ENCODE measurements around the gene DYNLT3. TPM values are rescaled to one million over a fixed set of nuclear protein-coding genes. Genes with fewer than 3 reads are reported as not detected.

The DYNLT3 gene
- total and polyA plus RNA-seq, 2 experiments from 2014 or later = 43.4 to 64.3 TPM

GRCh38 chrX:37817579-37817978, 29.8 kb downstream of the DYNLT3 start:
- Histone ChIP-seq H3K9me2 (ENCODE audit: insufficient read depth) (no peaks in the 10 kb centered on the region), H4K20me1 (ENCODE audit: insufficient read depth) (no peaks in the 10 kb centered on the region), H3K4me2 (ENCODE audit: unreplicated experiment) (no peak overlapping the region), H3K36me3 (ENCODE audit: low read depth) (no peaks in the 10 kb centered on the region), H3F3A (ENCODE audit: insufficient read depth) (no peaks in the 10 kb centered on the region), H3K27me3 (replicated peaks; ENCODE audit: insufficient read depth) (no peaks in the 10 kb centered on the region; the same call in 1 of the 2 replicates), H3K4me3 (no peak overlapping the region), H3K4me1 (ENCODE audit: insufficient read depth) (no peaks in the 10 kb centered on the region), H3K27ac (no peak overlapping the region), H3K79me2 (ENCODE audit: insufficient read depth) (no peaks in the 10 kb centered on the region), H3K9ac (no peak overlapping the region), H3K9me3 (ENCODE audit: low read depth) (no peaks in the 10 kb centered on the region), H2AFZ (no peak overlapping the region)
- in situ Hi-C loops (cut with MboI) = no loop called here
- 35 to 40% methylated on average over 3 of the region's 3 CpGs for WGBS, 2 experiments (ENCODE audit: low coverage in 1 of 2, low lambda C conversion rate in 2 of 2, missing lambda C conversion rate in 2 of 2)
- no peak for TF ChIP-seq EZH2 (IDR thresholded peaks at IDR 0.05; ENCODE audit: insufficient read depth, poor library complexity, severe bottlenecking)
- no peak for DNase-seq

- H3K4me3 ChIP-seq = no peak overlapping the region
- in situ Hi-C loops (cut with MboI) = no loop called here
- DNase-seq = no peak
Observed at GRCh38 chrX:37817176-37817575, 30.2 kb downstream of the DYNLT3 start.

GRCh38 chrX:37816766-37817165, 30.6 kb downstream of the DYNLT3 start:
- Histone ChIP-seq H2AFZ (no peak overlapping the region), H3K27ac (no peak overlapping the region), H3K9ac (no peak overlapping the region), H3K4me2 (ENCODE audit: unreplicated experiment) (no peak overlapping the region), H3K79me2 (ENCODE audit: insufficient read depth) (no peaks in the 10 kb centered on the region), H3K4me1 (ENCODE audit: insufficient read depth) (no peaks in the 10 kb centered on the region), H3K4me3 (no peak overlapping the region), H3K9me2 (ENCODE audit: insufficient read depth) (no peaks in the 10 kb centered on the region), H3F3A (ENCODE audit: insufficient read depth) (no peaks in the 10 kb centered on the region), H3K27me3 (replicated peaks; ENCODE audit: insufficient read depth) (no peaks in the 10 kb centered on the region; the same call in 1 of the 2 replicates), H3K36me3 (ENCODE audit: low read depth) (no peaks in the 10 kb centered on the region), H3K9me3 (ENCODE audit: low read depth) (no peaks in the 10 kb centered on the region), H4K20me1 (ENCODE audit: insufficient read depth) (no peaks in the 10 kb centered on the region)
- WGBS, 2 experiments (ENCODE audit: low coverage in 1 of 2, low lambda C conversion rate in 2 of 2, missing lambda C conversion rate in 2 of 2) = 55 to 65% methylated on average over 4 of the region's 4 CpGs
- no peak for TF ChIP-seq EZH2 (IDR thresholded peaks at IDR 0.05; ENCODE audit: insufficient read depth, poor library complexity, severe bottlenecking)
- in situ Hi-C loops (cut with MboI) = no loop called here
- no peak for DNase-seq

More at GRCh38 chrX:37817176-37817575, 30.2 kb downstream of the DYNLT3 start:
- no peaks in the 10 kb centered on the region for H3K79me2 ChIP-seq (ENCODE audit: insufficient read depth)
- H3K36me3 ChIP-seq (ENCODE audit: low read depth) = no peaks in the 10 kb centered on the region
- no peaks in the 10 kb centered on the region for H3K9me3 ChIP-seq (ENCODE audit: low read depth)
- H3K9ac ChIP-seq = no peak overlapping the region
- H4K20me1 ChIP-seq (ENCODE audit: insufficient read depth) = no peaks in the 10 kb centered on the region
- H3K27me3 ChIP-seq (replicated peaks; ENCODE audit: insufficient read depth) = no peaks in the 10 kb centered on the region; the same call in 1 of the 2 replicates
- no peak overlapping the region for H3K4me2 ChIP-seq (ENCODE audit: unreplicated experiment)
- no peaks in the 10 kb centered on the region for H3K9me2 ChIP-seq (ENCODE audit: insufficient read depth)
- H3F3A ChIP-seq (ENCODE audit: insufficient read depth) = no peaks in the 10 kb centered on the region
- WGBS, 2 experiments (ENCODE audit: low coverage in 1 of 2, low lambda C conversion rate in 2 of 2, missing lambda C conversion rate in 2 of 2) = 76 to 86% methylated on average over 2 of the region's 2 CpGs
- H2AFZ ChIP-seq = no peak overlapping the region
- no peaks in the 10 kb centered on the region for H3K4me1 ChIP-seq (ENCODE audit: insufficient read depth)
- no peak for TF ChIP-seq EZH2 (IDR thresholded peaks at IDR 0.05; ENCODE audit: insufficient read depth, poor library complexity, severe bottlenecking)
- no peak for TF ChIP-seq EZH2phosphoT487 (IDR thresholded peaks at IDR 0.05; ENCODE audit: insufficient read depth, low read depth)
- H3K27ac ChIP-seq = no peak overlapping the region

- TF ChIP-seq EZH2 (IDR thresholded peaks at IDR 0.05; ENCODE audit: insufficient read depth, poor library complexity, severe bottlenecking) (no peak), EZH2phosphoT487 (IDR thresholded peaks at IDR 0.05; ENCODE audit: insufficient read depth, low read depth) (no peak)
- H3K9me2 ChIP-seq (ENCODE audit: insufficient read depth) = no peaks in the 10 kb centered on the region
- no peak overlapping the region for H2AFZ ChIP-seq
- H3K4me3 ChIP-seq = no peak overlapping the region
- no peaks in the 10 kb centered on the region for H3K36me3 ChIP-seq (ENCODE audit: low read depth)
- no peak overlapping the region for H3K9ac ChIP-seq
- H3K4me2 ChIP-seq (ENCODE audit: unreplicated experiment) = no peak overlapping the region
- WGBS, 2 experiments (ENCODE audit: low coverage in 1 of 2, low lambda C conversion rate in 2 of 2, missing lambda C conversion rate in 2 of 2) = 26 to 40% methylated on average over 5 of the region's 5 CpGs
- H3K79me2 ChIP-seq (ENCODE audit: insufficient read depth) = no peaks in the 10 kb centered on the region
- no peak for DNase-seq
- H3K27me3 ChIP-seq (replicated peaks; ENCODE audit: insufficient read depth) = no peaks in the 10 kb centered on the region; the same call in 1 of the 2 replicates
- no peaks in the 10 kb centered on the region for H4K20me1 ChIP-seq (ENCODE audit: insufficient read depth)
- no peaks in the 10 kb centered on the region for H3K9me3 ChIP-seq (ENCODE audit: low read depth)
- no peak overlapping the region for H3K27ac ChIP-seq
- in situ Hi-C loops (cut with MboI) = no loop called here
- no peaks in the 10 kb centered on the region for H3K4me1 ChIP-seq (ENCODE audit: insufficient read depth)
- no peaks in the 10 kb centered on the region for H3F3A ChIP-seq (ENCODE audit: insufficient read depth)
Observed at GRCh38 chrX:37815366-37815765, 32.0 kb downstream of the DYNLT3 start.

GRCh38 chrX:37813570-37813969, 33.8 kb downstream of the DYNLT3 start:
- H3K27ac ChIP-seq = no peak overlapping the region
- no peaks in the 10 kb centered on the region for H3F3A ChIP-seq (ENCODE audit: insufficient read depth)
- DNase-seq = no peak
- WGBS, 2 experiments (ENCODE audit: low coverage in 1 of 2, low lambda C conversion rate in 2 of 2, missing lambda C conversion rate in 2 of 2) = 64 to 74% methylated on average over 4 of the region's 4 CpGs
- H3K4me1 ChIP-seq (ENCODE audit: insufficient read depth) = no peaks in the 10 kb centered on the region
- H3K4me3 ChIP-seq = no peak overlapping the region
- H2AFZ ChIP-seq = no peak overlapping the region
- H3K9ac ChIP-seq = no peak overlapping the region
- H3K4me2 ChIP-seq (ENCODE audit: unreplicated experiment) = no peak overlapping the region
- H3K79me2 ChIP-seq (ENCODE audit: insufficient read depth) = no peaks in the 10 kb centered on the region
- H3K27me3 ChIP-seq (replicated peaks; ENCODE audit: insufficient read depth) = no peaks in the 10 kb centered on the region; the same call in 1 of the 2 replicates
- no peaks in the 10 kb centered on the region for H3K9me2 ChIP-seq (ENCODE audit: insufficient read depth)
- in situ Hi-C loops (cut with MboI) = no loop called here
- H4K20me1 ChIP-seq (ENCODE audit: insufficient read depth) = no peaks in the 10 kb centered on the region
- no peaks in the 10 kb centered on the region for H3K36me3 ChIP-seq (ENCODE audit: low read depth)
- no peaks in the 10 kb centered on the region for H3K9me3 ChIP-seq (ENCODE audit: low read depth)
- TF ChIP-seq EZH2 (IDR thresholded peaks at IDR 0.05; ENCODE audit: insufficient read depth, poor library complexity, severe bottlenecking) (no peak), EZH2phosphoT487 (IDR thresholded peaks at IDR 0.05; ENCODE audit: insufficient read depth, low read depth) (no peak)
